ENCODE data around the gene FERMT3. TPM values are rescaled to one million over a fixed set of nuclear protein-coding genes. Genes with fewer than 3 reads are reported as not detected.

FERMT3 gene
- polyA plus RNA-seq, 3 donors = 289 to 421 (median 310) TPM

DNA sequence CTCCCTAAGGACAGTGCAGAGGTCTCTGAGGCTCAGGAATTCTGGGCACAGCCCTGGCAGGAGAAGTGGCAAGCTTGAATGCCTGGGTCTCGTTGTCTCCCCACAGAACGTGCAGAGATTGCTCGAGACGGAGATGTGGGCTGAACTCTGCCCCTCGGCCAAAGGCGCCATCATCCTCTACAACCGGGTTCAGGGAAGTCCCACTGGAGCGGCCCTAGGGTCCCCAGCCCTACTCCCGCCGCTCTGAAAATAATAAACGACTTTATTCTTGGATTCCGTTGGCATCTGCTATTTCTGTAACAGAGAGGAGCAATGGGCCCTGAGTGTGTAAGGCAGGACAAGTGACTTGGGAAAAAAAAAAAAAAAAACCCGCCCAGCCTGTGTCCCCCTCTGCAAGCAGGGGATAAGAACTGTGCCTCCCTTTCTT lies 23.2 kb downstream of the FERMT3 start:
- Mint-ChIP-seq H3K4me1 (peaks cover 53% of the 10 kb centered on the region), H3K4me3 (peak overlapping the region; percentile 87 to 92), H3K9me3 (peaks cover 0 to 8% (median 2%) of the 10 kb centered on the region in 7 donors), H3K27ac (peak overlapping the region; percentile 87 to 96 (median 93)), H3K36me3 (peaks cover 6 to 28% of the 10 kb centered on the region in 2 donors), H3K27me3 (ENCODE audit: low read depth in 3 of 3) (peaks cover 10 to 15% (median 14%) of the 10 kb centered on the region in 3 donors)
- Histone ChIP-seq H3K27ac (ENCODE audit: low read depth in 1 of 2, low read length in 2 of 2) (peak overlapping the region; percentile 88 to 89), H3K9me3 (replicated peaks in 1 of 2; ENCODE audit: control insufficient read depth in 1 of 2, insufficient read depth in 1 of 2, low read length in 2 of 2) (no peaks in the 10 kb centered on the region), H3K27me3 (ENCODE audit: control insufficient read depth in 2 of 2, insufficient read depth in 2 of 2, low read length in 2 of 2) (peaks cover 0 to 7% of the 10 kb centered on the region in 2 donors), H3K9ac (ENCODE audit: insufficient read depth, low read length, poor library complexity, severe bottlenecking) (peak overlapping the region; percentile 79), H3K4me3 (replicated peaks in 1 of 3; ENCODE audit: low read depth in 2 of 3, low read length in 3 of 3) (peak overlapping the region; percentile 67 to 83 (median 82)), H4K20me1 (ENCODE audit: insufficient read depth, low read length) (peaks cover 7% of the 10 kb centered on the region), H3K36me3 (replicated peaks in 1 of 2; ENCODE audit: control insufficient read depth in 1 of 2, insufficient read depth in 2 of 2, low read length in 2 of 2) (no peaks in the 10 kb centered on the region), H3K79me2 (ENCODE audit: insufficient read depth, low read length) (peaks cover 38% of the 10 kb centered on the region), H3K4me2 (replicated peaks; ENCODE audit: extremely low read depth, low read length, poor library complexity, severe bottlenecking) (peak overlapping the region; percentile 98), H3K4me1 (ENCODE audit: control insufficient read depth in 1 of 2, insufficient read depth in 2 of 2, low read length in 2 of 2) (peaks cover 55 to 73% of the 10 kb centered on the region in 2 donors), H2AFZ (ENCODE audit: insufficient read depth, low read depth, low read length, poor library complexity, severe bottlenecking) (peak overlapping the region; percentile 71)
- 48% methylated on average over 8 of the region's 13 CpGs for WGBS (ENCODE audit: insufficient coverage)
- no peak for DNase-seq
- intact Hi-C loops (cut with micrococcal nuclease) = no loop called here
- TF ChIP-seq CTCF (IDR thresholded peaks at IDR 0.05) = no peak

GRCh38 chr11:64230171-64230984 lies 23.9 kb downstream of the FERMT3 start, which contains the start of gene DNAJC4:
DNAJC4 (plus strand) TSS chr11:64230548; CDS start chr11:64230855, 307 bp downstream.
- WGBS (ENCODE audit: insufficient coverage) = under 1% methylated on average over 61 of the region's 62 CpGs
- peak within 1 kb of the TSS; percentile 67 to 83 (median 82) for H3K4me3 ChIP-seq (replicated peaks in 1 of 3; ENCODE audit: low read depth in 2 of 3, low read length in 3 of 3)
- peak within 1 kb of the TSS; percentile 71 for H2AFZ ChIP-seq (ENCODE audit: insufficient read depth, low read depth, low read length, poor library complexity, severe bottlenecking)
- intact Hi-C loops (cut with micrococcal nuclease) = no loop called here
- H3K27me3 ChIP-seq (ENCODE audit: control insufficient read depth in 2 of 2, insufficient read depth in 2 of 2, low read length in 2 of 2) = peaks cover 0 to 7% of the 10 kb centered on the region in 2 donors
- H3K4me1 ChIP-seq (ENCODE audit: control insufficient read depth in 1 of 2, insufficient read depth in 2 of 2, low read length in 2 of 2) = peaks cover 53 to 73% of the 10 kb centered on the region in 2 donors
- H3K9ac ChIP-seq (ENCODE audit: insufficient read depth, low read length, poor library complexity, severe bottlenecking) = peak within 1 kb of the TSS; percentile 79
- H3K9me3 ChIP-seq (replicated peaks in 1 of 2; ENCODE audit: control insufficient read depth in 1 of 2, insufficient read depth in 1 of 2, low read length in 2 of 2) = no peaks in the 10 kb centered on the region
- peak within 1 kb of the TSS; percentile 87 to 96 (median 93) for H3K27ac Mint-ChIP-seq
- peaks cover 0 to 8% (median 2%) of the 10 kb centered on the region in 7 donors for H3K9me3 Mint-ChIP-seq
- H3K4me1 Mint-ChIP-seq = peaks cover 51% of the 10 kb centered on the region
- H3K27ac ChIP-seq (ENCODE audit: low read depth in 1 of 2, low read length in 2 of 2) = peak within 1 kb of the TSS; percentile 88 to 89
- no peak for TF ChIP-seq CTCF (IDR thresholded peaks at IDR 0.05)
- peaks cover 6 to 28% of the 10 kb centered on the region in 2 donors for H3K36me3 Mint-ChIP-seq
- peaks cover 36% of the 10 kb centered on the region for H3K79me2 ChIP-seq (ENCODE audit: insufficient read depth, low read length)
- H3K36me3 ChIP-seq (replicated peaks in 1 of 2; ENCODE audit: control insufficient read depth in 1 of 2, insufficient read depth in 2 of 2, low read length in 2 of 2) = no peaks in the 10 kb centered on the region
- H3K4me2 ChIP-seq (replicated peaks; ENCODE audit: extremely low read depth, low read length, poor library complexity, severe bottlenecking) = peak within 1 kb of the TSS; percentile 98
- H3K27me3 Mint-ChIP-seq (ENCODE audit: low read depth in 3 of 3) = peaks cover 11 to 19% (median 16%) of the 10 kb centered on the region in 3 donors
- peak within 1 kb of the TSS; percentile 87 to 92 for H3K4me3 Mint-ChIP-seq
- peak; percentile 69 to 84 (median 82) for DNase-seq
- H4K20me1 ChIP-seq (ENCODE audit: insufficient read depth, low read length) = peaks cover 1% of the 10 kb centered on the region

Measured in CD14-positive monocyte (primary cell).